Measurements from ENCODE around the gene ENSA.

ENSA gene

GRCh38 chr1:150621497-150622302, 7.7 kb downstream of the ENSA start:
- Histone ChIP-seq H3K4me1 (ENCODE audit: control insufficient read depth, insufficient read depth, low read length, poor library complexity, severe bottlenecking) (peaks cover 14% of the 10 kb centered on the region), H3K4me3 (ENCODE audit: extremely low read depth, insufficient read depth, low read length, poor library complexity, severe bottlenecking) (no peak overlapping the region), H3K27ac (ENCODE audit: low read depth, low read length, severe bottlenecking) (no peak overlapping the region), H3K9me3 (ENCODE audit: control insufficient read depth, low read length) (no peaks in the 10 kb centered on the region), H3K36me3 (ENCODE audit: control insufficient read depth, insufficient read depth, low read length) (peaks cover 91% of the 10 kb centered on the region)
- 85 to 86% methylated on average over 4 of the region's 8 CpGs for WGBS, 2 experiments (ENCODE audit: insufficient coverage in 2 of 2)

GRCh38 chr1:150620919-150621318, 8.5 kb downstream of the ENSA start:
- WGBS, 2 experiments (ENCODE audit: insufficient coverage in 2 of 2) = no CpG with 5 or more reads among the region's 2 CpGs
- peaks cover 89% of the 10 kb centered on the region for H3K36me3 ChIP-seq (ENCODE audit: control insufficient read depth, insufficient read depth, low read length)
- no peak overlapping the region for H3K27ac ChIP-seq (ENCODE audit: low read depth, low read length, severe bottlenecking)
- H3K9me3 ChIP-seq (ENCODE audit: control insufficient read depth, low read length) = no peaks in the 10 kb centered on the region
- H3K4me3 ChIP-seq (ENCODE audit: extremely low read depth, insufficient read depth, low read length, poor library complexity, severe bottlenecking) = no peak overlapping the region
- peaks cover 14% of the 10 kb centered on the region for H3K4me1 ChIP-seq (ENCODE audit: control insufficient read depth, insufficient read depth, low read length, poor library complexity, severe bottlenecking)

GRCh38 chr1:150619576-150620509, 9.6 kb downstream of the ENSA start:
- Histone ChIP-seq H3K4me1 (ENCODE audit: control insufficient read depth, insufficient read depth, low read length, poor library complexity, severe bottlenecking) (peaks cover 14% of the 10 kb centered on the region), H3K9me3 (ENCODE audit: control insufficient read depth, low read length) (no peaks in the 10 kb centered on the region), H3K4me3 (ENCODE audit: extremely low read depth, insufficient read depth, low read length, poor library complexity, severe bottlenecking) (no peak overlapping the region), H3K27ac (ENCODE audit: low read depth, low read length, severe bottlenecking) (no peak overlapping the region), H3K36me3 (ENCODE audit: control insufficient read depth, insufficient read depth, low read length) (peaks cover 88% of the 10 kb centered on the region)
- WGBS, 2 experiments (ENCODE audit: insufficient coverage in 2 of 2) = 93 to 100% methylated on average over 2 to 3 of the region's 4 CpGs

- Histone ChIP-seq H3K9me3 (ENCODE audit: control insufficient read depth, low read length) (no peaks in the 10 kb centered on the region), H3K36me3 (ENCODE audit: control insufficient read depth, insufficient read depth, low read length) (peaks cover 61% of the 10 kb centered on the region), H3K27ac (ENCODE audit: low read depth, low read length, severe bottlenecking) (no peak overlapping the region), H3K4me1 (ENCODE audit: control insufficient read depth, insufficient read depth, low read length, poor library complexity, severe bottlenecking) (peaks cover 30% of the 10 kb centered on the region), H3K4me3 (ENCODE audit: extremely low read depth, insufficient read depth, low read length, poor library complexity, severe bottlenecking) (no peak overlapping the region)
- WGBS, 2 experiments (ENCODE audit: insufficient coverage in 2 of 2) = 96 to 97% methylated on average over 9 to 12 of the region's 12 CpGs
These were observed 13.8 kb downstream of the ENSA start for GRCh38 chr1:150615346-150616201.

GRCh38 chr1:150613061-150613920, 16.1 kb downstream of the ENSA start:
- WGBS, 2 experiments (ENCODE audit: insufficient coverage in 2 of 2) = 87 to 89% methylated on average over 5 of the region's 12 CpGs
- Histone ChIP-seq H3K4me3 (ENCODE audit: extremely low read depth, insufficient read depth, low read length, poor library complexity, severe bottlenecking) (no peak overlapping the region), H3K4me1 (ENCODE audit: control insufficient read depth, insufficient read depth, low read length, poor library complexity, severe bottlenecking) (peaks cover 42% of the 10 kb centered on the region), H3K27ac (ENCODE audit: low read depth, low read length, severe bottlenecking) (peak overlapping the region; percentile 84), H3K36me3 (ENCODE audit: control insufficient read depth, insufficient read depth, low read length) (peaks cover 44% of the 10 kb centered on the region), H3K9me3 (ENCODE audit: control insufficient read depth, low read length) (no peaks in the 10 kb centered on the region)

- WGBS, 2 experiments (ENCODE audit: insufficient coverage in 2 of 2) = 69 to 100% methylated on average over 3 of the region's 3 CpGs
- H3K9me3 ChIP-seq (ENCODE audit: control insufficient read depth, low read length) = no peaks in the 10 kb centered on the region
- peaks cover 42% of the 10 kb centered on the region for H3K4me1 ChIP-seq (ENCODE audit: control insufficient read depth, insufficient read depth, low read length, poor library complexity, severe bottlenecking)
- peak overlapping the region; percentile 84 for H3K27ac ChIP-seq (ENCODE audit: low read depth, low read length, severe bottlenecking)
- peaks cover 35% of the 10 kb centered on the region for H3K36me3 ChIP-seq (ENCODE audit: control insufficient read depth, insufficient read depth, low read length)
- no peak overlapping the region for H3K4me3 ChIP-seq (ENCODE audit: extremely low read depth, insufficient read depth, low read length, poor library complexity, severe bottlenecking)
These were observed 17.4 kb downstream of the ENSA start for GRCh38 chr1:150612014-150612345.

GRCh38 chr1:150610576-150610975, 18.8 kb downstream of the ENSA start:
- H3K27ac ChIP-seq (ENCODE audit: low read depth, low read length, severe bottlenecking) = peak overlapping the region; percentile 84
- 60 to 100% methylated on average over 1 of the region's 4 CpGs for WGBS, 2 experiments (ENCODE audit: insufficient coverage in 2 of 2)
- peaks cover 23% of the 10 kb centered on the region for H3K36me3 ChIP-seq (ENCODE audit: control insufficient read depth, insufficient read depth, low read length)
- H3K4me3 ChIP-seq (ENCODE audit: extremely low read depth, insufficient read depth, low read length, poor library complexity, severe bottlenecking) = no peak overlapping the region
- H3K9me3 ChIP-seq (ENCODE audit: control insufficient read depth, low read length) = no peaks in the 10 kb centered on the region
- peaks cover 45% of the 10 kb centered on the region for H3K4me1 ChIP-seq (ENCODE audit: control insufficient read depth, insufficient read depth, low read length, poor library complexity, severe bottlenecking)

- WGBS, 2 experiments (ENCODE audit: insufficient coverage in 2 of 2) = 65 to 68% methylated on average over 2 of the region's 2 CpGs
- Histone ChIP-seq H3K9me3 (ENCODE audit: control insufficient read depth, low read length) (no peaks in the 10 kb centered on the region), H3K4me3 (ENCODE audit: extremely low read depth, insufficient read depth, low read length, poor library complexity, severe bottlenecking) (no peak overlapping the region), H3K4me1 (ENCODE audit: control insufficient read depth, insufficient read depth, low read length, poor library complexity, severe bottlenecking) (peaks cover 51% of the 10 kb centered on the region), H3K36me3 (ENCODE audit: control insufficient read depth, insufficient read depth, low read length) (peaks cover 16% of the 10 kb centered on the region), H3K27ac (ENCODE audit: low read depth, low read length, severe bottlenecking) (peak overlapping the region; percentile 53)
These were observed 19.7 kb downstream of the ENSA start for GRCh38 chr1:150609732-150610131.

- no peak overlapping the region for H3K4me3 ChIP-seq (ENCODE audit: extremely low read depth, insufficient read depth, low read length, poor library complexity, severe bottlenecking)
- whole genome bisulfite sequencing, 2 experiments (ENCODE audit: insufficient coverage in 2 of 2) = 94 to 100% methylated on average over 1 to 6 of the region's 7 CpGs
- H3K36me3 ChIP-seq (ENCODE audit: control insufficient read depth, insufficient read depth, low read length) = peaks cover 6% of the 10 kb centered on the region
- H3K4me1 ChIP-seq (ENCODE audit: control insufficient read depth, insufficient read depth, low read length, poor library complexity, severe bottlenecking) = peaks cover 41% of the 10 kb centered on the region
- H3K27ac ChIP-seq (ENCODE audit: low read depth, low read length, severe bottlenecking) = peak overlapping the region; percentile 36
- H3K9me3 ChIP-seq (ENCODE audit: control insufficient read depth, low read length) = no peaks in the 10 kb centered on the region
These were observed 22.8 kb downstream of the ENSA start for GRCh38 chr1:150606463-150607142.
